ENCODE data around the gene SLC4A4.

The SLC4A4 gene

GRCh38 chr4:71550220-71551165 lies 211.7 kb downstream of the SLC4A4 start:
- no peak for DNase-seq

- no peak for DNase-seq
Observed at GRCh38 chr4:71553605-71554004, 214.8 kb downstream of the SLC4A4 start.

- no peak for DNase-seq
Observed at GRCh38 chr4:71554025-71554424, 215.2 kb downstream of the SLC4A4 start.

- no peak for DNase-seq
Observed at GRCh38 chr4:71558248-71558647, 219.4 kb downstream of the SLC4A4 start.

GRCh38 chr4:71559957-71560571 lies 221.2 kb downstream of the SLC4A4 start:
- DNase-seq: no peak

GRCh38 chr4:71564775-71565174 lies 226.0 kb downstream of the SLC4A4 start:
- no peak for DNase-seq

- DNase-seq: no peak
Observed at GRCh38 chr4:71566856-71567255, 228.0 kb downstream of the SLC4A4 start.

- no peak for DNase-seq
Observed at GRCh38 chr4:71568131-71568530, 229.3 kb downstream of the SLC4A4 start.

GRCh38 chr4:71570492-71570891 lies 231.7 kb downstream of the SLC4A4 start:
- DNase-seq: no peak

- DNase-seq: no peak
Observed at GRCh38 chr4:71571346-71571745, 232.5 kb downstream of the SLC4A4 start.

GRCh38 chr4:71583971-71584370 lies 245.2 kb downstream of the SLC4A4 start:
- DNase-seq: no peak

GRCh38 chr4:71584585-71584984 lies 245.8 kb downstream of the SLC4A4 start:
- no peak for DNase-seq

- no peak for DNase-seq
Observed at GRCh38 chr4:71586087-71586763, 247.4 kb downstream of the SLC4A4 start.

GRCh38 chr4:71587995-71588394 lies 249.2 kb downstream of the SLC4A4 start:
- no peak for DNase-seq

GRCh38 chr4:71592793-71593192 lies 254.0 kb downstream of the SLC4A4 start:
- no peak for DNase-seq

GRCh38 chr4:71593311-71593710 lies 254.5 kb downstream of the SLC4A4 start:
- no peak for DNase-seq

- DNase-seq: no peak
Observed at GRCh38 chr4:71595576-71596108, 256.8 kb downstream of the SLC4A4 start.

- no peak for DNase-seq
Observed at GRCh38 chr4:71599578-71599977, 260.8 kb downstream of the SLC4A4 start.

- no peak for DNase-seq
Observed at GRCh38 chr4:71602289-71602900, 263.6 kb downstream of the SLC4A4 start.

GRCh38 chr4:71604785-71605184 lies 266.0 kb downstream of the SLC4A4 start:
- DNase-seq: no peak

- DNase-seq: no peak
Observed at GRCh38 chr4:71607109-71607508, 268.3 kb downstream of the SLC4A4 start.

- no peak for DNase-seq
Observed at GRCh38 chr4:71607780-71608677, 269.2 kb downstream of the SLC4A4 start.
